GM10266 (cell line): Measurements from ENCODE around the gene TTC7B.

Source experiments
- DNase-seq: peaks from one replicate; pipeline ENCODE4 v3.0.0; 2012; ENCODE audit errors: extremely low spot score
- CTCF ChIP-seq: IDR thresholded peaks from 2 replicates; pipeline ENCODE4 v1.5.1; 2012; ENCODE audit warnings: mild to moderate bottlenecking, low read depth; ENCODE audit not compliant: control insufficient read depth, insufficient read depth; ENCODE audit errors: missing control alignments

The TTC7B gene

DNA sequence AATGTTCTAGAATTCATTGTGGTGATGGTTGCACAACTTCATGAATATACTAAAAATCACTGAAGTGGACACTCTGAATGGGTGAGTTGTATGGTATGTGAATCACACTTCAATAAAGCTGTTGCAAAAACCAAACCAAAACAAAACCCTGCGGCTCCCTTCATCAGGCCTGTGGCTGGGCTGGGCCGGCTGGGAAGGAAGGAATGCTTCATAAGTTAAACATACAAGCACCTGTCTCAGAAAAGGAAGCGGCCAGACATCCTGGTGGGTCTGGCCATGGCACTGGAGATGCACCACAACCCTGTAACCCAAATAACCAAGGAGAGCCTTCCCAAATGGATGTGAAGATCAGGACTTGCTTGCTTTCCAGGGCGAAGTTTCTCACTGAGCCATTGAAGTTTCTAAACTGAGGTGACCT lies 34.9 kb downstream of the TTC7B start:
- DNase-seq: no peak

DNA sequence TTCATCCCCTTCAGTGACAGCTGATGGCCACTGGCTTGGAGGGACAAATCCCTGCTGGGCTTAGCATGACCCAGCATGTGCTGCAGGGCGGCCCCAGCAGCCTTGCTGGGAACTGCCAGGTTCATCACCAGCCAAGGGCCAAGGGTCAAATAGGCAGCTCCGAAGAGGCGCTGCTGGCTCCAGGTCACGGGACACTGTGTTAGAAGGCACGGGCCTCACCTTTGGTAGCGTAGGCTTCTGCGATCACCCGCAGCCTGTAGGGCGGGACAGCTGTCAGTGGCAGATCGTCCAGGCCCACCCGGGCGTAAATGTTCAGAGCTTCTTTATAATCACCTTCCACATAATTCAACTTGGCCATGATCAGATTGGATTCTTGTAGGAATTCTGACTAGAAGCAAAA lies 35.7 kb downstream of the TTC7B start:
- no peak for TF ChIP-seq CTCF
- no peak for DNase-seq

More for the DNA sequence above, 34.9 kb downstream of the TTC7B start:
- TF ChIP-seq CTCF: no peak

DNA sequence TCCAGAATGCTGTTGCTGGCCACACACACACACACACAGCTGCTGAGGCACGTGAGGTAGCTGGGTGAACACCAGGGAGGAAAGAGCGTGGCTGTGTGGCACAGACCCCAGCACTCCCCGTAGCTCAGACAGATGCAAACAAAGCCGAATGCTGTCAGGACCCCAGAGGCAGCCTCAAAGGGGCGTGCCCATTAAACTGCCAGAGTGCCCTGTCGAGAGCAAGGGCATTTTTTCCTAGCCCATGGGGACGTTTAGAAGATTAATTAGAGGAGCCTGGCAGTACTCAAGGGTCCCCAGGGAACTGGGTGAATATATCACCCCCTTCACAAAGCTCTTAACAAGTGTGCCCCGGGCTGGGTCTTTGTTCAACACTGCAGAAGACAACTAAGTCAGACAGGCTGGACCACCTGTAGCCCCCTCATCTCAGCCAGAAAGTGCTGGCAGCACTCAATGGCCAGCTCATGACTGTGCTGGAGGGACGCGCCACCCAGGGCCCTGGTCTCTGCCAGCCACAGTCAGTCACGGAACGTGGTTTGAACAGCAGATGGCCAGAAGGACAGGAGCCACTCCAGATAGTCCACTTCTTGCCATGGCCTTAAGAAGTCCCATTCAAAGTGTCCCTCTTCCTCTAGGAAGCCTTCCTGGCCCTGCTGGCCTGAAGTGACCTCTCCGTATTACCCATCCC lies 37.5 kb downstream of the TTC7B start:
- no peak for TF ChIP-seq CTCF
- DNase-seq: no peak

DNA sequence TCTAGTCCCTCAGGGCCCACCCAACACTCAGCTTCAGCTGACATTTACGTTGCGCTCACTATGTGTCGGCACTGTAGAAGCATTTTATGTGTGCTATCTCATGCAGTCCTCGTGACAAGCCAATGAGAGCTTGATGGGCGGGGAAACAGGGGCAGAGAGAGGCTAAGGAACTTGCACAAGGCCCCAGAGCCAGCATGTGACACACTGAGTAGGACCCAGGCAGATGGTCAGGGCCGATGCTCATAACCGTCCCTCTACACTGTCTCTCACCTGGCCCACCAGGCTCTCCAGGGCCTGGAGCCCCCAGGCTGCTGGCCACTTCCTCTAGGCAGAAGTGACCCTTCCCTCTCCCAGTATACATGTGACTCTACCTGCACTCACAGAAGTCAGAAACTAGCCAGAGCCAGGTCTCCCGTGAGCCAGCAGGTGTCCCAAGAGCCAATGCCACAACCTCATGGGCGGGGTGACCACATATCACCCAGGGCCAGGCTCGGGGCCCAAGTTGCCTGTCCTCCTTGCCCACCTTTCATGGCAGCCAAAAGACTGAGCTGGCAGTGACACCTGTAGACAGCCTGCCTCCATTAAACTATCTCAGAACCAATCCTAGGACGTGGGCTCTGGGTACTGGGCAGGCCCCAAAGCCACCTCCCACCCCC lies 38.3 kb downstream of the TTC7B start:
- TF ChIP-seq CTCF: no peak

DNA sequence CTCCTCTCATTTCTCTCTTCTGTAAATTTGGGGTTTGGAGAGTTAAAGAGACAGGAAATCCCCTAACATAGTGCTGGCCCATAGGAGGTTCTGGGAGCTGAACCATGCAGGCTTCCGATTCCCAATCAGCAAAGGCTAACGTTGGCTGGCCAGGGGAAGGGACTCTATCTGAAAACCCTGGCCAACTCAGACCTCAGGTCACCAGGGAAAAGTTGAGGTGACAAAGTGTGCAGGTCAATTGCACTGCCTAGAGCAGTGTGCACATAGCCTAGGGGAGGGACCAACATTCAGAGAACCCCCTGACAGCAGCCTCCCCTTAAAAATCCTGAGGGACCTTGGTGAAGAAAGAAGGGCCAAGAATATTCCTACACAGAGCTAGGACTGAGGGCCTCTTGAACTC lies 38.9 kb downstream of the TTC7B start:
- no peak for DNase-seq
- TF ChIP-seq CTCF: no peak

More for the DNA sequence above, 38.3 kb downstream of the TTC7B start:
- no peak for DNase-seq

DNA sequence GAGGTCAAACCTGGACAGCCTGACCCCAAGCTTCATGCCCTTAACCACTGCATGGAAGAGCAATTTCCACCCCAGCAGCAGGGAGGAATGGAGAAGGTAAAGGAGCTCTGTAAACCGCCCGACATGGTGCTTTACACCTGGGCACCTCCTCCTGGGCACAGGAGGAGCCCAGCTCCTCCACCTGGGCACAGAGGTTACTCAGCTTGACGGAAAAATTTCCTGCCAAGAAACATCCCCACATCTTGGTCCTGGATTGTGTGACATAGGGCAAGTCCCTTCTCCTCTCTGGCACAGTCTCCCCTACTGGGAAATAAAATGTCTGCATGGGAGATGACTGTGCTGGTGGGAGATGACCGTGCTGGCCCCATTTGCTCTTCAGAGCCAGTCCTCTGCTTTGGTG lies 40.8 kb downstream of the TTC7B start:
- DNase-seq: no peak
- no peak for TF ChIP-seq CTCF

DNA sequence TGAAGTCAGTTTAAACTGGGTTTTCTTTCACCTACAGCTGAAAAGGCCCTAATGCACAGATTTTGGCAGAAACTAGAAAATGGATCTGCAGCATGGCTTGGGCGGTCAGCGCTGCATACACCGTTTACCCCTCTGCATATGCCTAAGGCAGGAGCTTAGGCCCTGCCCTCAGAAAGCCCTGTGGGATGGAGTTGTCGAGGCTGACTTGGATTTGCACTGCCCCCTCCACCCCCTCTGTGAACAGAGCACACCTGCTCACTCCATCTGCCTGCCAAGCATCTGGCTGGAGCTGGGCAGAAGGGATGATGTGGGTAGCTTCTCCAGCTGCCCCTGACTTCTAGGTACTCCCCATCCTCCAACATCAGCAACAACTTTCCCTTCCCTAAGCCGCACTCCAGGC lies 41.9 kb downstream of the TTC7B start:
- DNase-seq: no peak

More for the DNA sequence above, 41.9 kb downstream of the TTC7B start:
- no peak for TF ChIP-seq CTCF
